Upper lobe of left lung (tissue), 4 donors: ENCODE data around the gene OSTM1.

Source experiments
- POLR2A ChIP-seq, 4 donors: fragments of 450-650 bp; IDR thresholded peaks; one replicate each; pipeline ENCODE4 v1.5.1; 2016 to 2017; ENCODE audit warnings: antibody characterized with exemption in 4 of 4, mild to moderate bottlenecking in 2 of 4
- POLR2AphosphoS5 ChIP-seq, 2 donors: sonication (generic); formaldehyde crosslinking; IDR thresholded peaks; one replicate each; pipeline ENCODE4 v1.5.1; 2017; ENCODE audit warnings: antibody characterized with exemption in 2 of 2
- TF ChIP-seq, protein P1 (sequence below), 6 experiments: fragments of 450-650 bp in 4 of 6; fragments of 200-600 bp in 2 of 6; sonication (generic) in 2 of 6; IDR thresholded peaks; one replicate each; pipeline ENCODE4 v1.5.1; 2016 to 2019; ENCODE audit warnings: antibody characterized with exemption in 6 of 6

DNA sequence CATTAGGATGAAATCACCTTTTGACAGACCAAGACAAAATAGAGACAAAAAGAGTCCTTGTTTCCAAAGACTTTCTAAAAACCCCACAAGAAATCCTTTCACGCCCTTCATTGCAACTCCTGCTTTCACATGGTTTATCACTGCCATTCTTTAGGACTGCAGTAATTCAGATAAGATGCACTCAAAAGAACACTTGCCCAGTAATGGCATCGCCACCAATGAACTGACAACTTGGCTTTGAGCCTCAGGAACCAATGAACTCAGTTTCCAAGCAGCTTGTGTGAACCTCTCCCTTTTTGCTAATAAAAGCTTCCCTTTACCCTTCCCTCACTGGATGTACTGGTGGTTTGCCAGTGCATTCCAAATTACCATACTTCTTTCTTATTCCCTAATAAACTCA is 21.8 kb downstream of the OSTM1 start:
- TF ChIP-seq, protein P1, sequence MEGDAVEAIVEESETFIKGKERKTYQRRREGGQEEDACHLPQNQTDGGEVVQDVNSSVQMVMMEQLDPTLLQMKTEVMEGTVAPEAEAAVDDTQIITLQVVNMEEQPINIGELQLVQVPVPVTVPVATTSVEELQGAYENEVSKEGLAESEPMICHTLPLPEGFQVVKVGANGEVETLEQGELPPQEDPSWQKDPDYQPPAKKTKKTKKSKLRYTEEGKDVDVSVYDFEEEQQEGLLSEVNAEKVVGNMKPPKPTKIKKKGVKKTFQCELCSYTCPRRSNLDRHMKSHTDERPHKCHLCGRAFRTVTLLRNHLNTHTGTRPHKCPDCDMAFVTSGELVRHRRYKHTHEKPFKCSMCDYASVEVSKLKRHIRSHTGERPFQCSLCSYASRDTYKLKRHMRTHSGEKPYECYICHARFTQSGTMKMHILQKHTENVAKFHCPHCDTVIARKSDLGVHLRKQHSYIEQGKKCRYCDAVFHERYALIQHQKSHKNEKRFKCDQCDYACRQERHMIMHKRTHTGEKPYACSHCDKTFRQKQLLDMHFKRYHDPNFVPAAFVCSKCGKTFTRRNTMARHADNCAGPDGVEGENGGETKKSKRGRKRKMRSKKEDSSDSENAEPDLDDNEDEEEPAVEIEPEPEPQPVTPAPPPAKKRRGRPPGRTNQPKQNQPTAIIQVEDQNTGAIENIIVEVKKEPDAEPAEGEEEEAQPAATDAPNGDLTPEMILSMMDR (IDR thresholded peaks at IDR 0.05), result no peak
- TF ChIP-seq POLR2AphosphoS5 (IDR thresholded peaks at IDR 0.05), result no peak
- TF ChIP-seq POLR2A (IDR thresholded peaks at IDR 0.05), result no peak
